Prostate gland (tissue), 2 donors: Measurements from ENCODE around the gene CTRB1. TPM values are rescaled to one million over a fixed set of nuclear protein-coding genes. Genes with fewer than 3 reads are reported as not detected.

Experiments
- DNase-seq: peaks from one replicate; pipeline ENCODE4 v3.0.0-alpha.2; 2019; ENCODE audit warnings: low spot score
- H3K27ac ChIP-seq, 2 donors: fragments of 200-600 bp; sonication (generic); 2 replicates each; pipeline ENCODE4 v1.5.1; 2017 to 2019
- H3K27me3 ChIP-seq: fragments of 200-600 bp; sonication (generic); replicated peaks from 2 replicates; pipeline ENCODE4 v1.5.1; 2019; ENCODE audit not compliant: insufficient read depth
- H3K36me3 ChIP-seq, 2 donors: fragments of 200-600 bp; sonication (generic); 1 replicate in 1 of 2; 2 replicates in 1 of 2; pipeline versions ENCODE4 v1.5.1 to v1.8.1; 2017 to 2019
- H3K4me1 ChIP-seq: fragments of 200-600 bp; sonication (generic); replicated peaks from 2 replicates; pipeline ENCODE4 v1.5.1; 2019
- H3K4me3 ChIP-seq, 2 donors: fragments of 200-600 bp; sonication (generic); 2 replicates each; pipeline ENCODE4 v1.5.1; 2017 to 2019
- H3K9me3 ChIP-seq: fragments of 200-600 bp; sonication (generic); 2 replicates; pipeline ENCODE4 v1.5.1; 2017
- CTCF ChIP-seq, 4 experiments: fragments of 200-600 bp in 2 of 4; fragments of 450-650 bp in 2 of 4; sonication (generic) in 2 of 4; IDR thresholded peaks; 1 replicate in 3 of 4; 2 replicates in 1 of 4; pipeline ENCODE4 v1.5.1; 2016 to 2019; ENCODE audit warnings: antibody characterized with exemption in 4 of 4, mild to moderate bottlenecking in 2 of 4, moderate library complexity in 2 of 4
- POLR2A ChIP-seq: fragments of 450-650 bp; IDR thresholded peaks from one replicate; pipeline ENCODE4 v1.6.1; 2016; ENCODE audit warnings: antibody characterized with exemption, mild to moderate bottlenecking
- POLR2AphosphoS5 ChIP-seq: sonication (generic); formaldehyde crosslinking; IDR thresholded peaks from one replicate; pipeline ENCODE4 v1.6.1; 2017; ENCODE audit warnings: antibody characterized with exemption
- WGBS: methylation state at CpG from one replicate; pipeline ENCODE4 v1.1.5; 2018; 5-methylcytosine and 5-hydroxymethylcytosine counted together
- intact Hi-C: fragments of 100-400 bp; cut with DNase I; formaldehyde crosslinking; loops from one replicate; pipeline ENCODE4 v1.14.2; 2022
- total RNA-seq, 2 donors: library from RNA; depleted of rRNA; stranded (reverse); fragments of >200 nt; gene quantifications; one replicate each; pipeline ENCODE4 v1.1.0, GENCODE V29; 2016

Gene CTRB1
- total RNA-seq, 2 donors from 2014 or later: 7.0 TPM; not detected in 1

DNA sequence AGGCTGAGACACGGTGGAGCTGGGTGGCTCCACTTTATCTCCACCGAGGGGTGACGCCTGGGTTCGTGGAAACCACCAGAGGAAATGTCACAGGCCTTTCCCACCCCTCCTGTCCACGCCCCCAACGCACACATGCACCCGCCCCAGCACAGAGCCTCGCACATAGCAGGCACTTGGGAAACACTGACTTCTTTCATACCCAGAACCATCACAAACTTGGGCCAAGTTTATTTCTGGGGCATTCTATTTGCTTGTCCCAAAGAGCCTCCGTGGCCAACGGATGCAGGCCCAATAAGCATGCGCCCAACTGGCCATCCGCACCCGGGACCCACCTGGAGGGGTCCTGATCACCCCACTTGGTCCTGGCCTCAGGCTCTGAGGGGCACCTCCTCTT, 29.4 kb downstream of the CTRB1 start:
- TF ChIP-seq CTCF (IDR thresholded peaks at IDR 0.05) (no peak), POLR2A (no peak), POLR2AphosphoS5 (no peak)
- Histone ChIP-seq H3K4me1 (peaks cover 35% of the 10 kb centered on the region), H3K27ac (no peak overlapping the region), H3K4me3 (no peak overlapping the region), H3K36me3 (no peaks in the 10 kb centered on the region), H3K27me3 (no peaks in the 10 kb centered on the region), H3K9me3 (no peaks in the 10 kb centered on the region)
- intact Hi-C loops: no loop called here
- DNase-seq: no peak
- 60% methylated on average over 13 of the region's 13 CpGs for WGBS

DNA sequence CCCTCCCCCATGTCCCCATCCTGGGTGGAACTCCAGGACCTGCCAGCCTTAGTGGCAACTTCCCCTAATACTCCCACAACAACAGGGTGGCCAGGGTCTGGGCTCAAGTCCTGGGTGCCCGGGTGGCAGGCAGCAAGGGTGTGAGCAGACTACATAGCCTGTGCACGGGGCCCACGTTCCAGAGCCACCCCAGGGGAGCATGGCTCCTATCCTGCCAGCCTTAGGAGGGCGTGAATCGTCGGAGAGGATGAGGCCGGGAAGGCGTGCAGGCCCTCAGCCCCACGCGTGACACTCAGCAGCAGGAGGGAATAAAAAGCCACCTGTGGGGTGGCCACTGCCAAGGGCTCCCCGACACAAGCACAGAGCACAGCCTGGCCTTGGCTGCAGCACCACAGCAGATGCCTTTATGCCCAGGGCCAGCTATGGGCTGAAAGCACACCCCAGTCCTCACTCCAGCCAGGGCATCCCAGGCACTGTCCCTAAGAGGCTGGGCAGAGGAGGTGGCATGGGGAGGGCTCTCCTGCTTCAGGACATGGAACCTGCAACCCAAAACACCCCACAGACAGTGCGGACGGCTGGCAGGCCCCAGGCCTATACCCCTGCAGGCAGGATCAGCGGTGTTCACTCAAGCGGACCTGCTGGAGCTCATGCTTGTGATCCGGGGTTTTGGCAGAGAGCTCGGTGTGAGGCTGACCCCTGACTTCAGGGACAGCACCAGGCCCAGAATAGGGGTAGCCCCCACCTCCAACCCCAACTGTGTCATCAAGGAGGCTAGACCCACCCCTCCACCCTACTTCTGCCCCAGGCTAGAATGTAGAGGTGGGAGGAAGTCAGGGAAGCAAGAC, 30.0 kb downstream of the CTRB1 start:
- no peak overlapping the region for H3K27ac ChIP-seq
- TF ChIP-seq CTCF (IDR thresholded peaks at IDR 0.05): no peak
- TF ChIP-seq POLR2A: no peak
- no peak for TF ChIP-seq POLR2AphosphoS5
- no peak overlapping the region for H3K4me3 ChIP-seq
- WGBS: 77% methylated on average over 17 of the region's 17 CpGs
- no peaks in the 10 kb centered on the region for H3K9me3 ChIP-seq
- intact Hi-C loops: no loop called here
- H3K27me3 ChIP-seq: no peaks in the 10 kb centered on the region
- peaks cover 38% of the 10 kb centered on the region for H3K4me1 ChIP-seq
- no peak for DNase-seq
- no peaks in the 10 kb centered on the region for H3K36me3 ChIP-seq

DNA sequence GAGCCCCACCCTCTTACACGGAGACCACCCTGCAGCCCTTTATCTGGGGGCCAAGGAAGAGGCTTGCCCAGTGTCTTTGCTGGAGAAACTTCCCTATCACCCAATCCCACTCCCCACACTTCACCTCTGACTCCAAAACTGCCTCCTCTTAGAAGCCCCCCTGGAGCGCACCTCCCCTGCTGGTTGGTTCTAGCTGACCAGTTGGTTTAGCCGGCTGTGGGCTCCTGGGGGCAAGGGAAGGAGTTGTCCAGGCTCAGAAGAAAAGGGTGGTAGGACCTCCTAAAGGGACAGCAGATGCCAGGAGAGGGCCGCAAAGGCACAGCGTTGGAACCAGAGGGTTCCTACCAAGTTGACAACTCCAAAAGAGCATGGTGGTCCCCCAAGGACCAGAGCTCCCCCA, 30.7 kb downstream of the CTRB1 start:
- intact Hi-C loops: no loop called here
- no peak for TF ChIP-seq POLR2A
- TF ChIP-seq POLR2AphosphoS5: no peak
- TF ChIP-seq CTCF (IDR thresholded peaks at IDR 0.05): no peak
- no peak for DNase-seq
- Histone ChIP-seq H3K4me1 (peaks cover 34% of the 10 kb centered on the region), H3K9me3 (no peaks in the 10 kb centered on the region), H3K36me3 (no peaks in the 10 kb centered on the region), H3K4me3 (peak overlapping the region in 1 of 2 donors; percentile 81), H3K27me3 (no peaks in the 10 kb centered on the region), H3K27ac (no peak overlapping the region)
- WGBS: 71% methylated on average over 5 of the region's 5 CpGs

DNA sequence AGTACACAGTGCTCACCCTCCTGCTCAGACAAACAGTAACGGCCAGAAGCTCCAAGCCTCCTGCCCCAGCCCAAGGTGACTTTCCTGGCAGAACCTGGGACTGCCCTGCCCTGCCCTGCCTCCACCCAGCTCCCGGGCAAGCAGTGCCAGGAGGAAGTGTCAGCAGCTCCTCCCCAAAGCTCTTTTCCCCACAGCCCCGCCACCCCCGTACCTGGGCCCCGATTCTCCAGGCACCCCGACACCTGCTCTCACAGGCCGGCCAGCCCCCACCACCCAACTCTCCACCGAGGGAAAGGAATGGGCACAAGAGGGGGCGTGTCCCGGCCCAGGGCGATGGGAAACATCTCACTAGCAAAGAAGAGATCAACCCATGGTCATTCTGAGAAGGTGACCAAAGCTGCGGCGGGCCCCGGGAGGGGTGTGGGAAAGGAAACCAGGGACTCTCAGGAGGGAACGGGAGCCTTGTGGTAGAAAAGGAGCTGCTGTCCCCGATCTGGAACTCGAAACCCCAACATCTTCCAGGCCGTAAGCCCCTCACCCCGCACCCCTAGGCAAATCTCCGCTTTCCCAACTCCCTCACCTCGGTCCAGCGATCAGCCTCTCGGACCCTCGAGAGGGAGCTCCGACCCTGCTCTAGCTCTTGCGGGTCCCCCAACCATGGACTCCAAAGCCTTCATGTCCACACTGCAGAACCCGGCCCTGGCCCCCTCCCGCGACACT, 31.5 kb downstream of the CTRB1 start:
- Histone ChIP-seq H3K4me3 (peak overlapping the region; percentile 81 to 85), H3K27me3 (no peaks in the 10 kb centered on the region), H3K36me3 (no peaks in the 10 kb centered on the region), H3K27ac (peak overlapping the region; percentile 88 to 89), H3K4me1 (peaks cover 26% of the 10 kb centered on the region), H3K9me3 (no peaks in the 10 kb centered on the region)
- TF ChIP-seq POLR2A (peak; percentile 8), CTCF (IDR thresholded peaks at IDR 0.05) (no peak)
- peak; percentile 31 for DNase-seq
- 4% methylated on average over 25 of the region's 29 CpGs for WGBS
- intact Hi-C loops: loop anchor here (5.0 kb wide), 1 partner anchor 137 kb away; no protein-coding TSS in a partner anchor
